RWPE1 (cell line): Measurements from ENCODE around the gene SALL1.

Source experiments
- CTCF ChIA-PET: fragments of 350-600 bp; sonication (Branson Sonifier 250); formaldehyde crosslinking; extraction: SDS; loops from one replicate; lab custom pipeline; 2021; lab: Yijun Ruan, JAX
- POLR2A ChIA-PET: fragments of 400-600 bp; formaldehyde crosslinking; extraction: SDS; loops from one replicate; lab custom pipeline; 2020; ENCODE audit warnings: antibody characterized with exemption; ENCODE audit not compliant: low non-redundant PET; lab: Yijun Ruan, JAX
- DNase-seq: peaks from one replicate; pipeline ENCODE4 v3.0.0; 2012; ENCODE audit warnings: low spot score
- H3K27ac ChIP-seq: fragments of 450-650 bp; 2 replicates; pipeline ENCODE4 v1.5.1; 2017
- TF ChIP-seq, protein P1 (sequence below): fragments of 450-650 bp; conservative IDR thresholded peaks from 2 replicates; pipeline ENCODE4 v1.5.1; 2017; ENCODE audit warnings: low read depth, mild to moderate bottlenecking

The SALL1 gene

DNA sequence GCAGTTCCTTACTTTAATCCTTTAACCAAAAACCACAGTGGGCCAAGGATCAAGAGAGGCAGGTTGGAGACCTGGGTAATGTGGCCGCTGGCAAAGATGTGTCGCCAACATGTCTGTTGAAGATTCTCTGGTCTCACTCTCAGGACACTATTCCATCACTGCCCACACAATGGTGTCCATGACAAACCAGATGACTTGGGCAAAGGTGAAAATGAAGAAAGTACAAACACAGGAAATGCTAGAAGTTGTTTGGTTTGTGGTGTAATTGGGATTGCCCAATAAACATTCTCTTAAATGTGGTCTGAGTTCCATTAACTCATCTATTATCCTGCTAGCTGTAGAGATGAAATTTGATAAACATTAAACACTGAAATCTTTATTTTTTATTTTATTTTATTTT is 43.3 kb downstream of the SALL1 start:
- DNase-seq, result no peak
- H3K27ac ChIP-seq, result no peak overlapping the region
- ChIA-PET POLR2A (no interaction called here), CTCF (no interaction called here)
- TF ChIP-seq, protein P1, sequence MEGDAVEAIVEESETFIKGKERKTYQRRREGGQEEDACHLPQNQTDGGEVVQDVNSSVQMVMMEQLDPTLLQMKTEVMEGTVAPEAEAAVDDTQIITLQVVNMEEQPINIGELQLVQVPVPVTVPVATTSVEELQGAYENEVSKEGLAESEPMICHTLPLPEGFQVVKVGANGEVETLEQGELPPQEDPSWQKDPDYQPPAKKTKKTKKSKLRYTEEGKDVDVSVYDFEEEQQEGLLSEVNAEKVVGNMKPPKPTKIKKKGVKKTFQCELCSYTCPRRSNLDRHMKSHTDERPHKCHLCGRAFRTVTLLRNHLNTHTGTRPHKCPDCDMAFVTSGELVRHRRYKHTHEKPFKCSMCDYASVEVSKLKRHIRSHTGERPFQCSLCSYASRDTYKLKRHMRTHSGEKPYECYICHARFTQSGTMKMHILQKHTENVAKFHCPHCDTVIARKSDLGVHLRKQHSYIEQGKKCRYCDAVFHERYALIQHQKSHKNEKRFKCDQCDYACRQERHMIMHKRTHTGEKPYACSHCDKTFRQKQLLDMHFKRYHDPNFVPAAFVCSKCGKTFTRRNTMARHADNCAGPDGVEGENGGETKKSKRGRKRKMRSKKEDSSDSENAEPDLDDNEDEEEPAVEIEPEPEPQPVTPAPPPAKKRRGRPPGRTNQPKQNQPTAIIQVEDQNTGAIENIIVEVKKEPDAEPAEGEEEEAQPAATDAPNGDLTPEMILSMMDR, result no peak

DNA sequence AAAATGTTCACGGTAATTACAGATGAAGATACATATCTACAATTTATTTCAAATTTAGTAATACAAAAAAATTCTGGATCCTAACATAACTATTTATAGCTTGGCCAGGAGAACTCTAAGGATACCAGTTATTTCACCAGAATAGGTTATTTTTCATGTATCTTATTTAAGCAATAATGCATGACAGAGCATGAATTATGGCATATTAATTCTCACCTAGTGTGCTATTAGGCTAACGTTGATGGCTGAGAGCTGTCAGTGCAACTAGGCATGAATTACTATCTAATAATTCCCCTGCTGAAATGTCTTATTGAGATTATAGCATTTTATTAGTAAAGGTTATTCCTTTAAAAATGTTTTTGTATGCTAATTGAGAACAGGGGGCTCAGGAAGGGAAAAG is 44.5 kb downstream of the SALL1 start:
- POLR2A ChIA-PET, result no interaction called here
- DNase-seq, result no peak
- CTCF ChIA-PET, result no interaction called here
- H3K27ac ChIP-seq, result no peak overlapping the region
- TF ChIP-seq, protein P1, result no peak

DNA sequence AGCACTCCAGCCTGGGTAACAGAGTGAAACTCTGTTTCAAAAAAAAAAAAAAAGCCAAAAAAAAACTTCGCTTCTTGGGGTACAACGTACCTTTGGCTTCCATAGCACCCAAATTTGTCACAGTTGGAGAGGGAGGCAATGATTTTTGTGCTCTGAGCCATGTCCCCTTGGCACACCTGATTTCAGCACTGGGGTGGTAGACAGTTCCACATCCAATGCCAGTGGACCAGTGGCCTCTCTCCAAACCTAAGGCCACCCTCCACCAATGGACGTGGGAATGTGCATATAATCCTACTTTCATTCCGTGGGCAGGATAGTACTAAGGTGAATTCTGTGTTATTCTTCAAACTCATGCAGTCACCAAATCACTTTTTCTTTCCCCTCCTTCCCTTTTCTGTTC is 47.5 kb downstream of the SALL1 start:
- TF ChIP-seq, protein P1, result no peak
- ChIA-PET POLR2A (no interaction called here), CTCF (no interaction called here)
- no peak overlapping the region for H3K27ac ChIP-seq
- DNase-seq, result no peak

GRCh38 chr16:51097729-51098128 is 53.3 kb downstream of the SALL1 start:
- ChIA-PET POLR2A (no interaction called here), CTCF (interaction anchor here (0.9 kb wide), 1 partner anchor 21 kb away, joined by 3 read pairs; no protein-coding TSS in a partner anchor)
- TF ChIP-seq, protein P1, result no peak
- DNase-seq, result no peak
- no peak overlapping the region for H3K27ac ChIP-seq

DNA sequence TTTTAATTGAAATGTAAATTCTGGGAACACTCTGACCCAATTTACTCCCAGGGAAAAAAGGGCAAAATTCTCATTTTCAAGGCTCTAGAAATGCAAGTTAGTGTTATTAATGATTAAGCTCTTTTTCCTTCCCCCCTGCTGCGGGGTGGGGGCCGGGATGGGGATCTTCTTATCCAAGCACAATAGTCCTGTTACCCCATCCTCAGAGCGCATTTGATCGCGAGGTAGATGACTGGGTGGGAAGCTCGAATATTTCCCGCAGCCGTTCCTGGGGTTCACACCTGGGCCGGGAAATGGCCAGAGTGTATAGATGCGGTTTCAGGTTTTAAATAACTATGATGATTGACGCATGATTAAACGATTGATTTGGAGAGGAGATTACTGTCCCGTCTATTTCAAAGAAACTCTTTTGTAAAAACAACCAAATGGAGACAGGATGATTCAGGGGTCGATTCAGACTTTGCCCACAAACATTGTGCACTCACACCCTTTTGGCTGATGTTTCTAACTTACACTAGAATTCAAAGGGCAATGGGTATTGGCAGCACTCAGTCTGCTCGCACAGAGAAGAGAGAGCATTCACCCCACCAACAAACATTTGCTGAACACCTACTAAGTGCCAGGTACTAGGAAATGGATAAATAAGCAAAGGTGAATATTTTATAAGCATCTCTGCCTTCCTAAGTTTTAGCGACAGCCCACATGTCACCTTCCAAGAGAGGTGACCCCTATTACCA is 55.0 kb downstream of the SALL1 start:
- TF ChIP-seq, protein P1, result no peak
- DNase-seq, result no peak
- ChIA-PET POLR2A (no interaction called here), CTCF (no interaction called here)
- no peak overlapping the region for H3K27ac ChIP-seq

- ChIA-PET POLR2A (no interaction called here), CTCF (no interaction called here)
- TF ChIP-seq, protein P1, result no peak
- no peak overlapping the region for H3K27ac ChIP-seq
- no peak for DNase-seq
These were observed 55.8 kb downstream of the SALL1 start for GRCh38 chr16:51095084-51095881.
